Neural progenitor cell (in vitro differentiated cells): ENCODE measurements around the gene NEU1. TPM values are rescaled to one million over a fixed set of nuclear protein-coding genes. Genes with fewer than 3 reads are reported as not detected.

Experiments
- DNase-seq: peaks from one replicate; pipeline ENCODE4 v3.0.0-alpha.2; 2016; ENCODE audit warnings: low spot score
- H2AFZ ChIP-seq: fragments of 200-600 bp; sonication (generic); replicated peaks from 2 replicates; pipeline ENCODE4 v1.6.1; 2016; ENCODE audit warnings: antibody characterized with exemption
- H3F3A ChIP-seq: fragments of 200-600 bp; sonication (generic); 2 replicates; pipeline ENCODE4 v1.6.1; 2016; ENCODE audit warnings: antibody characterized with exemption, low read depth
- H3K27ac ChIP-seq: fragments of 200-600 bp; sonication (generic); 2 replicates; pipeline ENCODE4 v1.5.1; 2016; ENCODE audit warnings: mild to moderate bottlenecking
- H3K27me3 ChIP-seq: fragments of 200-600 bp; sonication (generic); 2 replicates; pipeline ENCODE4 v1.6.1; 2016; ENCODE audit warnings: mild to moderate bottlenecking, moderate library complexity
- H3K36me3 ChIP-seq: fragments of 200-600 bp; sonication (generic); 2 replicates; pipeline ENCODE4 v1.5.1; 2016
- H3K4me1 ChIP-seq: fragments of 200-600 bp; sonication (generic); 2 replicates; pipeline ENCODE4 v1.6.1; 2016; ENCODE audit warnings: mixed run types
- H3K4me2 ChIP-seq: fragments of 200-600 bp; sonication (generic); 2 replicates; pipeline ENCODE4 v1.6.1; 2016
- H3K4me3 ChIP-seq: fragments of 200-600 bp; sonication (generic); 2 replicates; pipeline ENCODE4 v1.5.1; 2016
- H3K79me2 ChIP-seq: fragments of 200-600 bp; sonication (generic); 2 replicates; pipeline ENCODE4 v1.6.1; 2016; ENCODE audit warnings: low read depth
- H3K9ac ChIP-seq: fragments of 200-600 bp; sonication (generic); 2 replicates; pipeline ENCODE4 v1.6.1; 2016
- H3K9me3 ChIP-seq: fragments of 200-600 bp; sonication (generic); 2 replicates; pipeline ENCODE4 v1.5.1; 2016; ENCODE audit warnings: low read depth
- H4K20me1 ChIP-seq: fragments of 200-600 bp; sonication (generic); 2 replicates; pipeline ENCODE4 v1.6.1; 2016; ENCODE audit warnings: low read depth
- H3K27ac Mint-ChIP-seq: 3 replicates; pipeline ENCODE4 v1.8.0; 2021; ENCODE audit warnings: mixed read lengths
- H3K27me3 Mint-ChIP-seq: 2 replicates; pipeline ENCODE4 v1.8.0; 2022; ENCODE audit warnings: low read depth, mild to moderate bottlenecking, inconsistent platforms, moderate library complexity, mixed read lengths; ENCODE audit not compliant: insufficient read depth
- H3K36me3 Mint-ChIP-seq: 3 replicates; pipeline ENCODE4 v1.8.0; 2021; ENCODE audit warnings: mixed read lengths
- H3K4me1 Mint-ChIP-seq: 3 replicates; pipeline ENCODE4 v1.8.0; 2021; ENCODE audit warnings: mixed read lengths
- H3K4me3 Mint-ChIP-seq: 3 replicates; pipeline ENCODE4 v1.8.0; 2021; ENCODE audit warnings: mild to moderate bottlenecking, moderate library complexity, mixed read lengths
- H3K9me3 Mint-ChIP-seq: 3 replicates; pipeline ENCODE4 v1.8.0; 2020; ENCODE audit warnings: mixed read lengths
- CTCF ChIP-seq: fragments of 200-600 bp; sonication (generic); IDR thresholded peaks from 2 replicates; pipeline ENCODE4 v1.5.1; 2017; ENCODE audit warnings: antibody characterized with exemption, mild to moderate bottlenecking
- EZH2 ChIP-seq: fragments of 200-600 bp; sonication (generic); IDR thresholded peaks from 2 replicates; pipeline ENCODE4 v1.6.1; 2017; ENCODE audit warnings: antibody characterized with exemption, mild to moderate bottlenecking, moderate library complexity
- EZH2phosphoT487 ChIP-seq: fragments of 200-600 bp; sonication (generic); IDR thresholded peaks from 2 replicates; pipeline ENCODE4 v1.6.1; 2017; ENCODE audit warnings: antibody characterized with exemption
- total RNA-seq: library from RNA; depleted of rRNA; stranded (reverse); fragments of >200 nt; gene quantifications from 2 replicates; pipeline ENCODE4 v1.2.3, GENCODE V29; 2015; ENCODE audit warnings: low replicate concordance

NEU1 gene
- total RNA-seq, 1 donor from 2014 or later: 17.4 TPM

- H3K4me2 ChIP-seq: peak within 1 kb of the TSS; percentile 95
- Mint-ChIP-seq H3K36me3 (peaks cover 2% of the 10 kb centered on the region), H3K4me1 (peaks cover 36% of the 10 kb centered on the region), H3K27ac (peak within 1 kb of the TSS; percentile 92), H3K4me3 (peak within 1 kb of the TSS; percentile 88), H3K27me3 (peaks cover 2% of the 10 kb centered on the region), H3K9me3 (no peaks in the 10 kb centered on the region)
- peak within 1 kb of the TSS; percentile 45 for H3K9ac ChIP-seq
- no peaks in the 10 kb centered on the region for H3K27me3 ChIP-seq
- peaks cover 37% of the 10 kb centered on the region for H3K4me1 ChIP-seq
- peak within 1 kb of the TSS; percentile 93 for H2AFZ ChIP-seq
- DNase-seq: peak; percentile 99
- H3F3A ChIP-seq: peaks cover 55% of the 10 kb centered on the region
- peak within 1 kb of the TSS; percentile 75 for H3K4me3 ChIP-seq
- peaks cover 43% of the 10 kb centered on the region for H3K79me2 ChIP-seq
- H3K9me3 ChIP-seq: no peaks in the 10 kb centered on the region
- H3K27ac ChIP-seq: peak within 1 kb of the TSS; percentile 58
- TF ChIP-seq CTCF (no peak), EZH2phosphoT487 (no peak), EZH2 (no peak)
- H3K36me3 ChIP-seq: no peaks in the 10 kb centered on the region
- peaks cover 20% of the 10 kb centered on the region for H4K20me1 ChIP-seq
Measured at GRCh38 chr6:31901953-31902643, 39.5 kb upstream of the NEU1 start, which contains the start of gene ZBTB12. Gene ZBTB12, minus strand, starts transcription at chr6:31902086. Its CDS starts 781 bp downstream, at chr6:31901305.

GRCh38 chr6:31901415-31901952 is 38.9 kb upstream of the NEU1 start:
- Mint-ChIP-seq H3K9me3 (no peaks in the 10 kb centered on the region), H3K4me1 (peaks cover 36% of the 10 kb centered on the region), H3K36me3 (peaks cover 2% of the 10 kb centered on the region), H3K27ac (no peak overlapping the region), H3K4me3 (peak overlapping the region; percentile 86), H3K27me3 (peaks cover 2% of the 10 kb centered on the region)
- Histone ChIP-seq H3K27me3 (no peaks in the 10 kb centered on the region), H3K4me3 (peak overlapping the region; percentile 75), H3K9me3 (no peaks in the 10 kb centered on the region), H3K4me2 (peak overlapping the region; percentile 95), H3K27ac (peak overlapping the region; percentile 58), H3K9ac (peak overlapping the region; percentile 45), H3F3A (peaks cover 52% of the 10 kb centered on the region), H3K4me1 (peaks cover 33% of the 10 kb centered on the region), H3K36me3 (no peaks in the 10 kb centered on the region), H4K20me1 (peaks cover 25% of the 10 kb centered on the region), H3K79me2 (peaks cover 49% of the 10 kb centered on the region), H2AFZ (no peak overlapping the region)
- TF ChIP-seq CTCF (no peak), EZH2 (no peak), EZH2phosphoT487 (no peak)
- DNase-seq: peak; percentile 68

GRCh38 chr6:31900917-31901414 is 38.3 kb upstream of the NEU1 start:
- H3K4me2 ChIP-seq: peak overlapping the region; percentile 95
- peak; percentile 29 for DNase-seq
- no peaks in the 10 kb centered on the region for H3K9me3 ChIP-seq
- H3K4me3 Mint-ChIP-seq: peak overlapping the region; percentile 86
- H3K79me2 ChIP-seq: peaks cover 55% of the 10 kb centered on the region
- H3K4me1 Mint-ChIP-seq: peaks cover 36% of the 10 kb centered on the region
- no peak for TF ChIP-seq EZH2
- no peak for TF ChIP-seq EZH2phosphoT487
- TF ChIP-seq CTCF: no peak
- peak overlapping the region; percentile 75 for H3K4me3 ChIP-seq
- H3K36me3 Mint-ChIP-seq: peaks cover 2% of the 10 kb centered on the region
- peaks cover 1% of the 10 kb centered on the region for H3K27me3 Mint-ChIP-seq
- H3K27me3 ChIP-seq: no peaks in the 10 kb centered on the region
- H3K36me3 ChIP-seq: peaks cover 1% of the 10 kb centered on the region
- H3K27ac ChIP-seq: peak overlapping the region; percentile 58
- H3K4me1 ChIP-seq: peaks cover 32% of the 10 kb centered on the region
- H4K20me1 ChIP-seq: peaks cover 30% of the 10 kb centered on the region
- no peak overlapping the region for H3K27ac Mint-ChIP-seq
- peak overlapping the region; percentile 45 for H3K9ac ChIP-seq
- H3K9me3 Mint-ChIP-seq: no peaks in the 10 kb centered on the region
- H3F3A ChIP-seq: peaks cover 52% of the 10 kb centered on the region
- no peak overlapping the region for H2AFZ ChIP-seq
